GM21619 (cell line): Measurements from ENCODE around the gene JPH2.

ENCODE experiments used
- ATAC-seq: cut with Tn5 transposase; IDR thresholded peaks from one replicate; pipeline ENCODE4 v1.9.1; 2021; ENCODE audit not compliant: unreplicated experiment

The JPH2 gene

DNA sequence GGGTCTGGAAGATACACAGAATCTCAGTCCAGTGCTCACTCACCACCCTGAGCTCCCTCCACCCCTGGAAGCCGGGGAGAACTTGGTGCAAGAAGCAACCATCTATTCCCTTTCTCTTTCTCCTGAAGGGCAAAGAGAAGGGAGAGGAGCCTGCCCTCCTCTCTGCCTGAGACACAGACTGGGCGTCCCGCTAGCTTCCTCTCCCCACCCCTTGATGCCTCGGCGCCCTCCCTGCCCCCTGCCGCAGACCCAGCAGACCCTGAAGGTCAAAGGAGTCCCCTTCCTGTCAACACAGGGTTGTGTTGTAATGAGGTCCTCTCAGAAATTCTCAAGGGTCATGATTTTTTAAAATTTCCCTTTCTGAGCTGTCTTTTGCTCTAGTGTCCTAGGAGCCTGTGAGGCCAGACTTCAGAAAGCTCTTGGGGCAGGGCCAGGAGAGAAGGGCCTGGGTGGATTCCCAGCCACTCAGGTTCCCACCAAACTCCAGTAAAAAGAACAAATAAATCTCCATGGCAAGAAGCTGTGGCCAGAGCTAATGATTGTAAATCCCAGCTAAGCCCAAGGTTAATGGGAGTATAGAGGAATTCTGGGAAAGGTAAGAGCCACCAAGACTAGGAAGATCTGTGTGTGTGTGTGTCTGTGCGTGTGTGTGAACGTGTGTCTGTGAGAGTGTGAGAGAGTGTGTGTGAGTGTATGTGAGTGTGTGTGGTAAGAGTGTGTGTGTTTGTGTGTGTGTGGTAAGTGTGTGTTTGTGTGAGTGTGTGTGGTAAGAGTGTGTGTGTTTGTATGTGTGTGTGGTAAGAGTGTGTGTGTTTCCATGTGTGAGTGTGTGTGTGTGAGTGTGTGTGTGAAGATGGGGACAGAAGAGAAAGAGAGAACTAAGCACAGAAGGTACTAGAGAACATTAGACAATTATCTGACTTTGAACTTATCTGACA is 1.1 kb upstream of the JPH2 start:
- no peak for ATAC-seq

DNA sequence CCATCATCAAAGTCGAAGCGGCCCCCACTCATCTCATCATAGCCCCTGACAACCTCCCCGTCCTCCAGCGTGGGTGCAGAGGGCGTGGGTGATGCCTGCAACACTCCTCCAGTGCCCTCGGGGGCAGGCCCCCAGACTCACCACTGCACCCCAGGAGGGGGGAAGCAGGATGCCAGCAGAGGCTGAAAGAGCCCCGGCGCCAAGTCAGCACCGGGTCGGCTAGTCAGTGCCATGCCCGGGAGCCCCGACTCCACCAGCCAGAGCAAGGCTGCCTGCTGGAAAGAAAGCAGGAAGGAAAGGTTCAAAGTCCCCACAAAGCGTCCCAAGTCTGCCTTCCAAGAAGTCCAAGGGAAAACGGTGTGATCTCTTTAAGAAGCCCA is 324 bp downstream of the JPH2 start:
- ATAC-seq: no peak

DNA sequence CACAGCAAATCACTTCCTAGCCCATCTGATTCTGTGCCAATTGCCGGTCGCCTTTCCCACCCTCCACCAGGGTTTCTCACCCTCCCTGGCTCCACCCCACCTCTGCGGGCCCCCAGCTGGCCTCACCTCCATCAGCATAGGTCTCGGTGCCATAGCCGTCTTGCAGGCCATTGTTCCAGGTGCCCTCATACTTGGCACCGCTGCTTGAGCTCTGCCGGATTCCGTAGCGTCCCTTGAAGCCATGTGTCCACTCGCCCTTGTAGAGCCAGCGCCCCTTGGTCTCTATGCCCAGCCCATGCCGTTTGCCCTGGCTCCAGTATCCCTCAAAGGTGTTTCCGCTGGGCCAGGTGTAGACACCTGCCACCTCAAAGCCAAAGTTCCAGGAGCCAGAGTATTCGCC is 787 bp downstream of the JPH2 start:
- no peak for ATAC-seq

GRCh38 chr20:44185574-44185973 is 1.4 kb downstream of the JPH2 start:
- no peak for ATAC-seq

DNA sequence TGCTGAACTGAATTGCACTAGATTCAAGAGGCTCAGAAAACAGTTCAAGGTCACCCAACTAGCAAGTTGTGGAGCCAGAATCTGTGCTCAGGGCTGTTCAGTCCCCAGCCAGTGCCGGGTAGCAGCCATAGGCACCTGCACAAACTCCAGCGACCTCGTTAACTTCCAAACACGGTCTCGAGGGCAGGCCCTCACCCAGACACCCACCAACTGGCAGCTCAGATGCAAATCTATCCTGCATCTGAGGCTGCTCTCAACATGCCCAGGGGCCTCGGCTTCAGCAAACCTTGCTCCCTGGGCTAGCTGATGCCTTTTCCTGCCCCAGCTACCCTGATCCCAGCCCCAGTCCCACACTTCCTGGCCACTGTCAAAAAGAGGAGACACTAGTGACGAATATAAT is 3.7 kb downstream of the JPH2 start:
- ATAC-seq: no peak

GRCh38 chr20:44182863-44183262 is 4.1 kb downstream of the JPH2 start:
- ATAC-seq: no peak

DNA sequence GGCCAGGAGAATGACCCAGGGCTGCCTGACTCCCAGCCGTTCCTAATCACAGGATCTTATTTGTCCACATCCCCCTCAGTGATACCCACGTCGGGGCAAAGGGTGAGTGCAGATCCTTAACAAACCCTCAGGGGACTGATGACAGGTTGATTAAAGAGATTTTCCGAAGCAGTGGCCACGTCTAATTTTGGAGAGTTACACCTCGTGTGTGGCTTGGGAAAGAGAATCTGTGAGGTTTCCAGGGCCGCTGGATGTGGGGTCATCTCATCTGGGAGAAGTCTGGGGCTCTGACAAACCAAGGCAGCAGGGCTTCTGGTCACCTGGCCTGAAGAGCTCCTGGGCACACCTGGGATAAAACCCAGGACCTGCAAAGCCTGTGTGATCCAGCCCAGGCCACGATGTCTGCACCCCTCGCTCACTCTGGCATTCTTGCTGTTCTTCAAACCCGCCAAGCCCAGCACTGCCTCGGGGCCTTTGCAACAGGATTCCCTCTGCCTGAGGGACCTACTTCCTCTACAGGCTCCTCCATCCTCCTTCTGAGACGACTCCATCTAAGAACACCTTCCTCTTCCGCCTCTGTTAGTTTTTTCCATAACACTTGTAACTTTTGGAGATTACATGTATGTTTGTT is 4.7 kb downstream of the JPH2 start:
- no peak for ATAC-seq

- ATAC-seq: no peak
Measured at GRCh38 chr20:44181611-44182010, 5.4 kb downstream of the JPH2 start.

DNA sequence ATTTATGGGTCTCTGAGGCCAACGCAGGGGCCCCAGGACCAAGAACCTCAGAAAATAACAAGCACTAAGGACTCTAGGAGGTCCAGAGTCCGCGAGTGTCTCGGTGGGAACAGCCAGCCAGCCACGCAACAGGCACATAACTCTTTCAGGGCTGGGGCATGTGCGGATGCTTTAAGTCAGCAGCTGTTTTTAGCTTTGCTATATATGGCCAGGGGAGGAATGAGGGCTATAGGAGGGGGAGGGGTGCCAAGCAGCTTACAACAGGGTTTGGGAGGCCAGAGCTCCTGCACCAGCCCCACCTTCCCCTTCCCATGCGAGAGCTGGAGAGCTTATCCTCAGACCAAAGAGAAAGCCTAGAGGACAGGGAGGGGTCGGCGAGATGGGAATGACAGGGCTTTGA is 6.2 kb downstream of the JPH2 start:
- no peak for ATAC-seq

DNA sequence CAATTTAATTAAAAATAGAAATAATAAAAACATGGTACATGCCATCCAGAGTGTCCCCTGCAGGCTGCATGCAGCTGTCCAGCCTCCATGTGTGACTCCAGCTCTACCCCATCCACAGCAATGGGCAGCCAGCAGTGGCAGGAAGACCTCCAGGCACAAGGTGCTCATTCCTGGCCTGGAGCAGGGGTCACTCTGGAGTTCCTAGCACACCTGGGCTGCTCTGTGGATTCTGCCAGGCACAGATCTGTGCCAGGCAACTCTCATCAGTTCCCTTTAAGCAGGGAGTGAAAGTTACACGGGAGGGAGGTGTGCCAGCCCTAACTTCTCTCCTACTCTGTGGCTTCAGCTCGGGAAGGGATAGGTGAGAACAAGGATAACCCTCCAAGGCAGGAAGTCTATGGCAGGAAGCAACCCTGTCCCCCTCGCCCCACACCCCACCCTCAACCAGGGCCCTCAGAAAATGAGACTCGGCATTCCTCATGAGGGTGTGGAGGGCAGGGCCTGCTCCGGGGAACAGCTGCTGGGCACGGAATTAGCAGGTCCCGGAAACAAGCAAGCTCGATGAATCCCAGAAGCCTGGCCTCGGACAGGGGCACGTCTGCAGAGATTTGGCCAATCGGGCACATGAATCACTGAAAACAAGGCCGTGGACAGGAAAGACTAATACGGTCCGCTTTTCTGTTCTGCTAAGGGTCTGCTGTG is 10.0 kb downstream of the JPH2 start:
- ATAC-seq: no peak

GRCh38 chr20:44174996-44175765 is 11.8 kb downstream of the JPH2 start:
- ATAC-seq: no peak

DNA sequence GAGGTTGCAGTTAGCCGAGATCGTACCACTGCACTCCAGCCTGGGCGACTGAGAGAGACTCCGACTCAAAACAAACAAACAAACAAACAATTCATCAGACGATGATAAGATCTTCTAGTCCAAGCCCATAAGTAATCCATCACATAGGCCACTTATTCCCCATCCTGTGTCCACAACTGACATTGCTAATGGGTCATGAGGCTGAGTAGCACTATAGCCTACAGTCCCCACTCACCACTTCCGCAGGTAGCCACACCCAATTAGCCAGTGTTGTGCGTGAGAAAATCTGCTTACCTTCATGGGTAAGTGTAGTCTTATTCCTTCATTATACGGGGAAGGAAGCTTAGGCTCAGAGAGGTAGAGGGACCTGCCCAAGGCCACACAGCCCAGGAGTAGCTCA is 13.1 kb downstream of the JPH2 start:
- no peak for ATAC-seq

DNA sequence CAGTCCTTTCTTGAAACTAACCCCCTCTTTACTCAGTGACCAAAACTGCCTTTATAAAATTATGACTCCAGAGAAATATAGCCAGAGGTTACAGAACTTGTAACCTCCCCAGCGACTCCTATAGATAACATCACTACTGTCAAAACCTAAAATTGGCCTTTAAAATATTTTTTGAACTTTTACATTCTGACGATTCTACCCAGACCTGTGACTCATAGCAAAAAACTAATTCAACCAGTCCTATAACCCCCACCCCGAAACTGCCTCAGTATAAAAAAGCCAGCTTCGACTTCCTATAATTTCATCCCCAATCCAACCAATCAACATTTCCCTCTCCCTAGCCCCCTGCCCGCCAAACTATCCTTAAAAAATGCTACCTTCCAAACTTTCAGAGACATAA is 13.9 kb downstream of the JPH2 start:
- ATAC-seq: no peak

- no peak for ATAC-seq
Measured at GRCh38 chr20:44172572-44172950, 14.4 kb downstream of the JPH2 start.

- ATAC-seq: no peak
Measured at GRCh38 chr20:44171775-44172571, 15.0 kb downstream of the JPH2 start.

DNA sequence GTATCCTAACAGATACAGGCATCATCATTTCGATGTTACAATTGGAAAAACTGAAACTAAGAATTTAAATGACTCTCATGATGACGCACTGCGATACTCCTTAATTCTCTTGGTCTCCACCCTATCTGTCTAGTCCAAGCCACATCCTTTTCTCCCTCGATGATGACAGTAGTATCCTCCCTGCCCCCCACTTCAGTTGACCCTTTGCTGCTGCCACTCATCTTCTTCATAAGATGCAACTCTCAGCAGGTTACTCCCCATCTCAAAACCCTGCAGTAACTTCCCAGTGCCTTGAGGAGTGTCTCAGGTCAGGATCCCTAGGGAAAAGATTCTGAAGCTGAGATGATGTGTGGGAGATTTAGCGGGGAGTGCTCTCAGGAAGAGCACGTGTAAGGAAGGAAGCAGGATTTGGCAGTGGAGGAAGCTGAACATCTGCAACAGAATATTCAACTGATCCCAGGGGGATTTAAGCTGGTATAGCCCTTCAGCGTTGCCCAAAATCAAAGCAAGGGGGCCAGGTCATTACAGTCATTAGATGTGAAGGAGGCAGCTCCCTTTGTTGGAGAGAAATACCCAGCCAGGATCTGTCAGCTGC is 16.1 kb downstream of the JPH2 start:
- no peak for ATAC-seq

DNA sequence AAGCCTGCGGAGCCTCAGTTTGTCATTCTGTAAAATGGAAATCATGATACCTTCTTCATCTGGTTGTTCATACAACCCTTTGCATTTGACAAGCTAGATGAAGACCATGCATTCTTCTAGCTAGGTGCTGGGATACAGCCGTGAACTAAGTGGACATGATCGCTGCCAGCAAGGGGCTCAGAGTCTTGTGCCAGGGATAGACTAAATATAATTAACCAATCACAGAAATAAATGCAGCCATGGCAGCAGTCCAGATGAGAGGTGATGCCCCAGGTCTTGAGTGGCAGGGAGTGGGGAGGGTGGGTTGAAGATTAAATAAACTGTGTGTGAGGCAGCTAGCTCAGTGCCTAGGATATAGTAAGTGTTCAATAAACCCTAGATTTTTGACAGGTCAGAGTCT is 19.3 kb downstream of the JPH2 start:
- ATAC-seq: no peak

DNA sequence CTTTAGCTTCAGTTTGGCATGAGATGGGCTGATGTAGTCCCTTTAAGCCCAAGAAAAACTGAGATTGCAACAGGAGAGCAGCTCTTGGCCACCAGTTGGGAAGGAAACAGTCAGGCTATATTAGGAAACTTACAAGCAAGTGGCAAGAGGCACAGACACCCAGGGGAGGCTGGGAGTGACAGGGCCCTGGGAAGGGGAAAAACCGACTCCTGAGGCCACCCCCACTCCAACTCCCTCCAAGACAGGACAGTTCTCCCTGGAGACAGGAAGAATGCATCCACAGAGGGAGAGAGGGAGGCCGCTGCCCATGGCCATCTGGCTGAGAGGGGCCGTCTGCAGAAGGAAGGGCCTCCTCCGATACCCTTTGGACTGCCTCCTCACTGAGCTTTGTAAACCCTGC is 20.5 kb downstream of the JPH2 start:
- ATAC-seq: no peak

GRCh38 chr20:44166008-44166407 is 21.0 kb downstream of the JPH2 start:
- no peak for ATAC-seq

DNA sequence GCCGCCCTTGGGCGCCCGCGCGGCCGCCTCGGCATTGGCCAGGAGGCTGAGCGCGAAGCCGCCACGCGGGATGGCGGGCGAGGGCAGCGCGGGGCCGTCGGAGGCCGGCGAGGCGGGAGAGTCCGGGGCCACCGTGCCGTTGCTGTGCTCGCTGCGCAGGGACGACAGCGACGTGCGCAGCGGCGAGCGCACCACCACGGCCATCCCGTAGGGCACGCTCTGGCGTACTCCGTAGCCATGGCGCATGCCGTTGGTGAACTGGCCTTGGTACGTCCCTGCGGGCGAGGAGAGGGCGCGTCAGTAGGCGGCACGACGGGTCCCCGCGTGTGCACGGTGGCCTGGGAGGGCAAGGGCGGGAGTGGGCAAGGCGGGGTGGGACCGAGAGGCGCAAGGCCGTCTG is 26.9 kb downstream of the JPH2 start:
- no peak for ATAC-seq
